Endothelial cell of umbilical vein (primary cell): ENCODE results near the gene SIGMAR1. TPM values are rescaled to one million over a fixed set of nuclear protein-coding genes. Genes with fewer than 3 reads are reported as not detected.

Experiments used
- BruUV-seq: library from RNA; stranded (reverse); fragments of 400-500 nt; replicated peaks from 2 replicates; lab custom pipeline; 2021; lab: Mats Ljungman, UMichigan
- CTCF ChIA-PET: fragments of 300-600, 350-600 bp; sonication (Branson Sonifier 250); formaldehyde crosslinking; loops from one replicate; lab custom pipeline; 2021; ENCODE audit warnings: antibody characterized with exemption, inconsistent platforms; lab: Charles Lee
- POLR2A ChIA-PET: fragments of 300-600, 350-600 bp; sonication (Branson Sonifier 250); formaldehyde crosslinking; loops from one replicate; lab custom pipeline; 2021; ENCODE audit warnings: antibody characterized with exemption, inconsistent platforms; lab: Charles Lee
- DNase-seq: peaks from one replicate; pipeline ENCODE4 v3.0.0-alpha.2; 2011; ENCODE audit warnings: low read depth, low spot score
- FAIRE-seq: peaks from 2 replicates; lab custom pipeline; 2011; peaks lifted over from hg19 to GRCh38; lab: Jason Lieb, UNC
- H2AFZ ChIP-seq: 2 replicates; pipeline ENCODE4 v1.6.0; 2012; ENCODE audit warnings: low read depth, low read length, control low read depth, inconsistent platforms
- H3K27ac ChIP-seq: 2 replicates; pipeline ENCODE4 v1.5.1; 2011; ENCODE audit warnings: low read depth, mild to moderate bottlenecking, control low read depth, low read length, moderate library complexity; ENCODE audit not compliant: insufficient read depth
- H3K27me3 ChIP-seq, 2 experiments: 2 replicates each; pipeline versions ENCODE4 v1.6.0 to v1.6.1; 2011; ENCODE audit warnings: low read length in 2 of 2, mixed read lengths in 1 of 2; ENCODE audit not compliant: control insufficient read depth in 2 of 2, insufficient read depth in 2 of 2
- H3K36me3 ChIP-seq, 2 experiments: 2 replicates in 1 of 2; 3 replicates in 1 of 2; pipeline ENCODE4 v1.5.1; 2011; ENCODE audit warnings: low read length in 2 of 2, mild to moderate bottlenecking in 1 of 2, moderate library complexity in 1 of 2; ENCODE audit not compliant: control insufficient read depth in 2 of 2, insufficient read depth in 2 of 2; ENCODE audit errors: extremely low read depth in 1 of 2
- H3K4me1 ChIP-seq: 3 replicates; pipeline ENCODE4 v1.5.1; 2011; ENCODE audit warnings: mild to moderate bottlenecking, low read length; ENCODE audit not compliant: control insufficient read depth, insufficient read depth; ENCODE audit errors: extremely low read depth
- H3K4me2 ChIP-seq: 2 replicates; pipeline ENCODE4 v1.6.1; 2011; ENCODE audit warnings: low read length, control low read depth, mixed read lengths; ENCODE audit not compliant: insufficient read depth
- H3K4me3 ChIP-seq, 3 experiments: fragments of 200-600 bp in 1 of 3; sonication (generic), shearing (Covaris generic) in 1 of 3; replicated peaks in 1 of 3; 2 replicates each; pipeline ENCODE4 v1.5.1; 2011 to 2016; ENCODE audit warnings: control low read depth in 3 of 3, low read length in 3 of 3, mild to moderate bottlenecking in 2 of 3, inconsistent platforms in 1 of 3, low read depth in 1 of 3, moderate library complexity in 1 of 3; ENCODE audit not compliant: insufficient read depth in 1 of 3
- H3K79me2 ChIP-seq: 2 replicates; pipeline ENCODE4 v1.6.0; 2012; ENCODE audit warnings: low read length, inconsistent platforms; ENCODE audit not compliant: control insufficient read depth, insufficient read depth
- H3K9ac ChIP-seq: replicated peaks from 2 replicates; pipeline ENCODE3; 2011; ENCODE audit warnings: low read length, control low read depth; ENCODE audit not compliant: insufficient read depth; ENCODE audit errors: extremely low read depth
- H3K9me1 ChIP-seq: replicated peaks from 3 replicates; pipeline ENCODE4 v1.6.0; 2011; ENCODE audit warnings: mild to moderate bottlenecking, low read length; ENCODE audit not compliant: control insufficient read depth, insufficient read depth; ENCODE audit errors: extremely low read depth
- H3K9me3 ChIP-seq: replicated peaks from 2 replicates; pipeline ENCODE4 v1.5.1; 2012; ENCODE audit warnings: low read length, inconsistent platforms; ENCODE audit not compliant: control insufficient read depth, insufficient read depth
- H4K20me1 ChIP-seq: replicated peaks from 2 replicates; pipeline ENCODE3; 2011; ENCODE audit warnings: mild to moderate bottlenecking, low read length; ENCODE audit not compliant: control insufficient read depth, insufficient read depth; ENCODE audit errors: extremely low read depth
- FOS ChIP-seq: IDR thresholded peaks from 2 replicates; pipeline ENCODE4 v1.6.1; 2011; ENCODE audit warnings: mild to moderate bottlenecking, low read length, moderate library complexity, borderline replicate concordance; ENCODE audit not compliant: insufficient read depth
- GATA2 ChIP-seq: IDR thresholded peaks from 2 replicates; pipeline ENCODE4 v1.7.0; 2011; ENCODE audit warnings: low read depth, mild to moderate bottlenecking, moderate library complexity, mixed read lengths, low read length; ENCODE audit not compliant: insufficient read length, insufficient read depth
- MYC ChIP-seq: IDR thresholded peaks from one replicate; pipeline ENCODE4 v1.6.1; 2011; ENCODE audit warnings: mild to moderate bottlenecking, low read depth, low read length
- POLR2A ChIP-seq: IDR thresholded peaks from 2 replicates; pipeline ENCODE4 v1.6.1; 2012; ENCODE audit warnings: low read depth, mild to moderate bottlenecking, control low read depth, low read length
- dilution Hi-C: fragments of 300-500 bp; cut with MboI; formaldehyde crosslinking; loops from one replicate; pipeline ENCODE4 v1.15.0; 2019; ENCODE audit warnings: low sequenced_read_pairs; ENCODE audit not compliant: extremely low pct_ligation_motif_present
- intact Hi-C: fragments of 100-400 bp; cut with micrococcal nuclease; formaldehyde crosslinking; loops from one replicate; pipeline ENCODE4 v1.10.0; 2022
- polyA plus RNA-seq, 4 experiments: library from polyadenylated mRNA; depleted of rRNA in 3 of 4; stranded (reverse) in 3 of 4; unstranded in 1 of 4; fragments of >200 nt; gene quantifications; 2 replicates each; pipeline versions ENCODE4 v1.2.1 to v1.2.3, GENCODE V29; 2011 to 2012; ENCODE audit warnings: missing spikeins in 1 of 4
- total RNA-seq: library from RNA; stranded (reverse); gene quantifications from 2 replicates; pipeline ENCODE4 v1.2.3, GENCODE V29; 2021
- TF ChIP-seq, protein P1 (sequence below), 2 donors: IDR thresholded peaks; 1 replicate in 1 of 2; 2 replicates in 1 of 2; pipeline ENCODE4 v1.5.1; 2011; ENCODE audit warnings: low read length in 2 of 2, mild to moderate bottlenecking in 2 of 2, moderate library complexity in 2 of 2, control low read depth in 1 of 2, inconsistent platforms in 1 of 2, low read depth in 1 of 2; ENCODE audit not compliant: insufficient read depth in 1 of 2; ENCODE audit errors: extremely low read depth in 1 of 2
- TF ChIP-seq, protein P2 (sequence below): IDR thresholded peaks from 2 replicates; pipeline ENCODE4 v1.6.1; 2011; ENCODE audit not compliant: insufficient read depth, insufficient read length

SIGMAR1 gene
- total and polyA plus RNA-seq, 2 donors (not counting 3 experiments of a cell fraction or from before 2014, with no cell fraction given): 78.4 to 81.2 TPM

DNA sequence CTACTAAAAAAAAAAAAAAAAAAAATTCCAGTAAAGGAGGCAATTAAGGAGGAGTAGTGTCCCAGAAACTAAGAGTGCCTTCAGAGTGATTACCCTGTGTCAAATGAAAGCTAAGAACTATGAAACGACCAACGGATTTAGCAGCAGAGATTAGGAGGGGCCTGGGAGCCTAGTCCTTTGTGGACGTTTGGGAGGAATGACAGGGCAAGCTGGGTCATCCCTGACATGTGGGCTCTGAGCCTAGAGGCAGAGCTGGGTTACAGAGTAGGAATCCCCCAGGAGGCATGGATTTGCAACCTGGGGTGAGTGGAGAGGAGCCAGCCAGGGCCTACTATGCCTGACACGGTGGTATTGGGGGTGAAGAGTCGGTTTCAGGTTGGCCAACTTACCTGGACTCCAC lies 4.4 kb downstream of the SIGMAR1 start:
- no peak overlapping the region for H3K9ac ChIP-seq
- no peak overlapping the region for H3K4me3 ChIP-seq
- H3K27ac ChIP-seq: no peak overlapping the region
- POLR2A ChIA-PET: no interaction called here
- no peak for TF ChIP-seq MYC
- no peak for TF ChIP-seq GATA2
- TF ChIP-seq, protein P1, sequence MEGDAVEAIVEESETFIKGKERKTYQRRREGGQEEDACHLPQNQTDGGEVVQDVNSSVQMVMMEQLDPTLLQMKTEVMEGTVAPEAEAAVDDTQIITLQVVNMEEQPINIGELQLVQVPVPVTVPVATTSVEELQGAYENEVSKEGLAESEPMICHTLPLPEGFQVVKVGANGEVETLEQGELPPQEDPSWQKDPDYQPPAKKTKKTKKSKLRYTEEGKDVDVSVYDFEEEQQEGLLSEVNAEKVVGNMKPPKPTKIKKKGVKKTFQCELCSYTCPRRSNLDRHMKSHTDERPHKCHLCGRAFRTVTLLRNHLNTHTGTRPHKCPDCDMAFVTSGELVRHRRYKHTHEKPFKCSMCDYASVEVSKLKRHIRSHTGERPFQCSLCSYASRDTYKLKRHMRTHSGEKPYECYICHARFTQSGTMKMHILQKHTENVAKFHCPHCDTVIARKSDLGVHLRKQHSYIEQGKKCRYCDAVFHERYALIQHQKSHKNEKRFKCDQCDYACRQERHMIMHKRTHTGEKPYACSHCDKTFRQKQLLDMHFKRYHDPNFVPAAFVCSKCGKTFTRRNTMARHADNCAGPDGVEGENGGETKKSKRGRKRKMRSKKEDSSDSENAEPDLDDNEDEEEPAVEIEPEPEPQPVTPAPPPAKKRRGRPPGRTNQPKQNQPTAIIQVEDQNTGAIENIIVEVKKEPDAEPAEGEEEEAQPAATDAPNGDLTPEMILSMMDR (IDR thresholded peaks at IDR 0.05; ENCODE audit: extremely low read depth in 1 of 2, insufficient read depth in 1 of 2, low read depth in 1 of 2, low read length in 2 of 2): no peak
- TF ChIP-seq, protein P2, sequence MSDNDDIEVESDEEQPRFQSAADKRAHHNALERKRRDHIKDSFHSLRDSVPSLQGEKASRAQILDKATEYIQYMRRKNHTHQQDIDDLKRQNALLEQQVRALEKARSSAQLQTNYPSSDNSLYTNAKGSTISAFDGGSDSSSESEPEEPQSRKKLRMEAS: no peak
- TF ChIP-seq FOS: no peak
- TF ChIP-seq POLR2A: no peak
- H3K27me3 ChIP-seq: peaks cover 26 to 32% of the 10 kb centered on the region in 2 experiments
- CTCF ChIA-PET: interaction anchor here (0.6 to 4.0 kb wide), 21 partner anchors 8 to 229 kb away, joined by 3 to 130 read pairs (median 7); partner anchors contain the start of genes CCL21, DCTN3, GALT and IL11RA
- no TSS peak for BruUV-seq
- H3K9me1 ChIP-seq: no peaks in the 10 kb centered on the region
- dilution Hi-C loops (no loop called here), intact Hi-C loops (no loop called here)
- peaks cover 20% of the 10 kb centered on the region for H3K4me1 ChIP-seq
- H2AFZ ChIP-seq: no peak overlapping the region
- H4K20me1 ChIP-seq: no peaks in the 10 kb centered on the region
- FAIRE-seq (no peak), DNase-seq (no peak)
- H3K9me3 ChIP-seq: no peaks in the 10 kb centered on the region
- H3K36me3 ChIP-seq: peaks cover 0 to 2% of the 10 kb centered on the region in 2 experiments
- peaks cover 19% of the 10 kb centered on the region for H3K79me2 ChIP-seq
- no peak overlapping the region for H3K4me2 ChIP-seq
